Colonic mucosa (tissue), 4 donors: ENCODE data around the gene ADAMTSL1. TPM values are rescaled to one million over a fixed set of nuclear protein-coding genes. Genes with fewer than 3 reads are reported as not detected.

ENCODE experiments used
- DNase-seq: peaks from one replicate; pipeline ENCODE4 v3.0.0-alpha.2; 2020
- H3K27ac ChIP-seq: fragments of 200-600 bp; one replicate; pipeline ENCODE4 v1.8.0; 2021
- H3K27me3 ChIP-seq: fragments of 200-600 bp; one replicate; pipeline ENCODE4 v1.8.0; 2021
- H3K36me3 ChIP-seq: fragments of 200-600 bp; one replicate; pipeline ENCODE4 v1.8.0; 2021
- H3K4me1 ChIP-seq: fragments of 200-600 bp; one replicate; pipeline ENCODE4 v1.8.0; 2021; ENCODE audit warnings: mild to moderate bottlenecking
- H3K4me3 ChIP-seq: fragments of 200-600 bp; one replicate; pipeline ENCODE4 v1.8.0; 2021
- H3K9ac ChIP-seq, 2 donors: one replicate each; pipeline ENCODE4 v1.7.0; 2013; ENCODE audit warnings: control low read depth in 2 of 2, low read depth in 2 of 2, low read length in 2 of 2
- H3K9me3 ChIP-seq: fragments of 200-600 bp; one replicate; pipeline ENCODE4 v1.8.0; 2021
- intact Hi-C: fragments of 100-400 bp; cut with DNase I; formaldehyde crosslinking; loops from one replicate; pipeline ENCODE4 v1.14.1; 2022
- total RNA-seq, 2 donors: library from RNA; stranded (reverse); fragmentation: NEBNext Ultra II Directional in 1 of 2; extraction: Animal tissue kit (Norgen Biotek cat#: 25700) in 1 of 2; gene quantifications; one replicate each; pipeline ENCODE4 v1.2.1, GENCODE V29; 2021
- TF ChIP-seq, protein P1 (sequence below): fragments of 200-600 bp; IDR thresholded peaks from one replicate; pipeline ENCODE4 v1.8.0; 2022; ENCODE audit warnings: antibody characterized with exemption, mild to moderate bottlenecking
- donor health status: healthy.
- donor health status: DM: no; HTN: no; CAD: no.
- donor health status: DM: no; HTN: no; CAD: no.

ADAMTSL1 gene
- total RNA-seq, 2 donors from 2014 or later, result 10.2 to 14.7 TPM

DNA sequence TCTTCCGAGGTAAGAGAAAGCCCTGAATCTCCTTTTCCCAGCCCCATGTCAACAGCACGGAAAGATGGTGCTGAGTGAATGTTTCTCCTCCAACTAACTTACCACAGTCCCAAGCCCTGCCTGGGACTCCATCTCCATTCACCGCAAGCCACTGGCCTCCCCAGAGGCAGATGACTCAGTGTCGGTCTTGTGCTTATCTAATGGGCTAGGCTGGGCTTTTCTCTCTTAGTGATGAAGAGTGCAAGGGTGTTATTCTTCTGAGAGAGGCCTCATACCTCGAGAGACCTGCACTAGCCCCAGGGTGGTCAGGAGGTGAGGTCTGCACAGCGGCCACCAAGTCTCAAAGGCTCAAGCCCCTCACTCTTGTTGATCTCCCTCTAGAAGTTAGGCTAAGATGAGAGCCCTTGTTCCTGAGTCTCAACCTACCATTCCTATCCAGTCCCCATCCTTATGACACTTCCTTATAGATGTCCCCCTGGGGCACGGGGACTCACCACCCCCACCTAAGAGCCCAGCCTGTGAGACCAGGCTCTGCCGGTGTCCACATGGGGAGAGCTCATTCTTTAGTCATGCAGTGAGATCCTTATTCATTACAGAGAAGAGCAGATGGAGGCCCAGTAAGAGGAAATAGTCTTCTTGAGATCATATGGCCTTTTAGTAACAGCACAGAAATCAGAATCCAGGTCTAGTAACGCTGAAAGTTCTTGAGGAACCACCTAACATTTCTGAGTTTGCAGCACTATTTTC lies 432.1 kb downstream of the ADAMTSL1 start:
- H3K36me3 ChIP-seq, result no peaks in the 10 kb centered on the region
- no peak overlapping the region for H3K4me3 ChIP-seq
- H3K27me3 ChIP-seq, result no peaks in the 10 kb centered on the region
- no peaks in the 10 kb centered on the region for H3K9me3 ChIP-seq
- H3K9ac ChIP-seq, result no peak overlapping the region
- DNase-seq, result no peak
- H3K27ac ChIP-seq, result no peak overlapping the region
- intact Hi-C loops, result no loop called here
- no peaks in the 10 kb centered on the region for H3K4me1 ChIP-seq
- TF ChIP-seq, protein P1, sequence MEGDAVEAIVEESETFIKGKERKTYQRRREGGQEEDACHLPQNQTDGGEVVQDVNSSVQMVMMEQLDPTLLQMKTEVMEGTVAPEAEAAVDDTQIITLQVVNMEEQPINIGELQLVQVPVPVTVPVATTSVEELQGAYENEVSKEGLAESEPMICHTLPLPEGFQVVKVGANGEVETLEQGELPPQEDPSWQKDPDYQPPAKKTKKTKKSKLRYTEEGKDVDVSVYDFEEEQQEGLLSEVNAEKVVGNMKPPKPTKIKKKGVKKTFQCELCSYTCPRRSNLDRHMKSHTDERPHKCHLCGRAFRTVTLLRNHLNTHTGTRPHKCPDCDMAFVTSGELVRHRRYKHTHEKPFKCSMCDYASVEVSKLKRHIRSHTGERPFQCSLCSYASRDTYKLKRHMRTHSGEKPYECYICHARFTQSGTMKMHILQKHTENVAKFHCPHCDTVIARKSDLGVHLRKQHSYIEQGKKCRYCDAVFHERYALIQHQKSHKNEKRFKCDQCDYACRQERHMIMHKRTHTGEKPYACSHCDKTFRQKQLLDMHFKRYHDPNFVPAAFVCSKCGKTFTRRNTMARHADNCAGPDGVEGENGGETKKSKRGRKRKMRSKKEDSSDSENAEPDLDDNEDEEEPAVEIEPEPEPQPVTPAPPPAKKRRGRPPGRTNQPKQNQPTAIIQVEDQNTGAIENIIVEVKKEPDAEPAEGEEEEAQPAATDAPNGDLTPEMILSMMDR, result no peak

DNA sequence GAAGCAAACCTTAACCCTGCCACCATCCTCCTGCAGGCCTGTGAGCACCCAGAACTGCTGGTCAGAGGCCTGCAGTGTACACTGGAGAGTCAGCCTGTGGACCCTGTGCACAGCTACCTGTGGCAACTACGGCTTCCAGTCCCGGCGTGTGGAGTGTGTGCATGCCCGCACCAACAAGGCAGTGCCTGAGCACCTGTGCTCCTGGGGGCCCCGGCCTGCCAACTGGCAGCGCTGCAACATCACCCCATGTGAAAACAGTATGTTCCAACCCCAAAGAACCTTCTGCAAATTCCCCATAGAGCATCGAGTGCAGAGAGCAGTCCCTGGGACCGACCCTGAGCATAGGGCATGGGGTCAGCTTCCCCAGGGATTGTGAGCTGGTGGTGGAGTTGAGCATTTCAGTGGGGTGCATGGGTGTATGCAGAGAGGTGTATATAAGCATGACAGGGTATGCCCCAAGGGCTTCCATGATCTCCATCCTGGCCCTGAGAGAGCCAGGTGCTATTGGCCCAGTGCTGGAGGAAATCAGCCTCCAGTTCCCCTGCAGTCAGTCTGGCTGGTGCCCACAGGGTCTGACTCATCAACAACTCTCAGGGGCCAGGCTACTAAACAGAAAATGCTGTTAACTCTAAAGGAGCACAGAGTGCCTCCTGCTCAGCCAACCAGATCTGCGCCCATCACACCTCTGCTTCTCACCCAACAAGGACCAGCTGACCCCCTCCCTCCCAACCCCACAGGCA lies 432.9 kb downstream of the ADAMTSL1 start:
- H3K9me3 ChIP-seq, result no peaks in the 10 kb centered on the region
- no peak overlapping the region for H3K27ac ChIP-seq
- no peaks in the 10 kb centered on the region for H3K36me3 ChIP-seq
- no peak for DNase-seq
- H3K4me1 ChIP-seq, result no peaks in the 10 kb centered on the region
- no peak overlapping the region for H3K4me3 ChIP-seq
- TF ChIP-seq, protein P1, result no peak
- intact Hi-C loops, result no loop called here
- H3K9ac ChIP-seq, result no peak overlapping the region
- H3K27me3 ChIP-seq, result no peaks in the 10 kb centered on the region

DNA sequence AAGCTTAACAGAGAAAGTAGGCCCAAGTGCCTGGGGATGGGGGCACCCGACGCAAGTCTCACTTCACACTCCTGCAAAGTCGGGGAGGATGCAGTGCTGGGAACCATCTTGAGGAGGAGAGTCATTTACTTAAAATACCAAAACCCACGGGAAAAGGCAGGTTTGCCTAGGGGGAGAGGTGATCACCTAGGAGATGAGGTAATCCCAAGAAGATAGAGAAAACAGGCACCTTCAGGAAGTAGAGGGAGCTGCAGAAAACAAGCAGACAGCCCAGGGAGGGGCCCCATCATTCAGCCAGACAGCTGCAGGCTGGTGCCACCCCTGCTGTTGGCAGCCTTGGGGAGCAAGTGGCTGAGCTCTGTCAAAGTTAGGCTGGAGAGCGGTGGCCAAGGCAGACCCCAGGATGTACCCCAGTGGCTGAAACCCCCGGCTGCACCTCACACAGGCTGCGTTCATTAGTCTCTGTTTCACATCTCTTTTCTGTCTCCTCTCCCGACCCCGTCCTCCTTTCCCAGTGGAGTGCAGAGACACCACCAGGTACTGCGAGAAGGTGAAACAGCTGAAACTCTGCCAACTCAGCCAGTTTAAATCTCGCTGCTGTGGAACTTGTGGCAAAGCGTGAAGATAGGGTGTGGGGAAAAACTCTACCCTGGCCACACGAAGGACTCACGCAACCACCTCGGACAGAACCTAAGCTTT lies 434.1 kb downstream of the ADAMTSL1 start:
- no peak overlapping the region for H3K27ac ChIP-seq
- TF ChIP-seq, protein P1, result no peak
- intact Hi-C loops, result no loop called here
- no peaks in the 10 kb centered on the region for H3K36me3 ChIP-seq
- H3K9ac ChIP-seq, result no peak overlapping the region
- H3K9me3 ChIP-seq, result no peaks in the 10 kb centered on the region
- H3K4me1 ChIP-seq, result no peaks in the 10 kb centered on the region
- no peaks in the 10 kb centered on the region for H3K27me3 ChIP-seq
- DNase-seq, result no peak
- no peak overlapping the region for H3K4me3 ChIP-seq

DNA sequence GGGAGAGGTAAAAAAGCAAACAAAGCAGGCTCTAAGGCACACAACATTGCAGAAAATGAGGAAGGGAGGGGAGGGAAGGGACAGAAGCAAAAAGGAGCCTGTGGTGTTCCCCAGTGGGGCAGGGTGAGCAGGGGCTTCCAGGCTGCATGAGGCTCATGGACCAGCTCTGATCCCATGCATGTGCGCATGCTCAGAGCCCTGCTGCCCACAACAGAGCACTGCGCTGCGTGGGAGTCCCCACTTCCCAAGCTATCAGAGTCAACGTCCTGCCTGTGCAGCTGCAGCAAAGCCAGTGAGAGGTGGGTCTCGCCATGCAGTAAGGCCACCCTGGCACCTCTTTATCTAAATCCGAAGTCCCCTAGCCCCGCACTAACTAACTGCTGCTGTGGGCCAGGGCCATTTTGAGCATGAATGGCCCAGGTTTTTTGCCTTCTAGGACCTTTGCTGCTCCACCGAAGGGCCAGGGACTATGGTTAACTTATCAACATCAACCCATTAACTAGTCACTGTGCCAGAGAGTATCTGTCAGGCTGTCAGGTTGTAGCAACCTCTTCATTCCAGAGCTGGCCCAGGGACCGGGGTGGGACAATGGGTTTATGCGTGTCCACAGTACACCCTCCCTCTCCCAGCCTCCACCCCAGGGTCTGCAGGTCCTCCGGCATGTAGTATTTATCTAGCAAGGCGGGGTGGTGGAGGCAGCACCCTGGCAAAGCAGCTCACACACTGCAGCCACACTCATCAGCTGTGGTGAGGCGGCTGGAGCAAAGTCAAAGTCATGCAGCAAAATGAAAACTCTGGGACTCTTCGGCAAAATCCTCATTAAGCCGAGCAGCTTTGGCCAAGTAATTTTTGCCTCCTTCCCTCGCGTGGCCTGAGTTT lies 435.4 kb downstream of the ADAMTSL1 start:
- no peaks in the 10 kb centered on the region for H3K36me3 ChIP-seq
- intact Hi-C loops, result no loop called here
- no peak overlapping the region for H3K9ac ChIP-seq
- no peak overlapping the region for H3K4me3 ChIP-seq
- DNase-seq, result no peak
- H3K27me3 ChIP-seq, result no peaks in the 10 kb centered on the region
- no peaks in the 10 kb centered on the region for H3K4me1 ChIP-seq
- no peak overlapping the region for H3K27ac ChIP-seq
- H3K9me3 ChIP-seq, result no peaks in the 10 kb centered on the region
- TF ChIP-seq, protein P1, result no peak

DNA sequence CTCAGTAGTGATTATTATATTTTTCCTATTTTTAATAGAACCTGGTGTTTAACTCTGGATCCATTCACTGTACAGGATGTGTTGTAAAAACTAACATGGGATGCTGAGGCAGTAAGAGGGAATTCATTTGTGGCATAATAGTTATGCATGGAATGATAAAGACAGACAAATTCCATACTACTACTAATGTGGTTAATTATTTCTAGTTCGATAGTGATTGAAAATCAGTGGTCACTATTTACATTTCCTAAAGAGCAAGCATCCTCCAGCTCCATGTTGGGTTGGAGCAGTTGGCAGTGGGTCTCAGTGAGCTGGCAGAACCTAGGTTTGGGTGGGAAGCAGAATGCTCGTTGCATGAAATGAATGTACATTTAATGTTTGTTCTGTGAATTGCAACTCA lies 436.5 kb downstream of the ADAMTSL1 start:
- Histone ChIP-seq H3K9me3 (no peaks in the 10 kb centered on the region), H3K36me3 (no peaks in the 10 kb centered on the region), H3K9ac (no peak overlapping the region), H3K4me3 (no peak overlapping the region), H3K4me1 (no peaks in the 10 kb centered on the region), H3K27ac (no peak overlapping the region), H3K27me3 (no peaks in the 10 kb centered on the region)
- intact Hi-C loops, result no loop called here
- DNase-seq, result no peak
- TF ChIP-seq, protein P1, result no peak
